Bronchial epithelial cell (primary cell): ENCODE data around the gene ADH5. TPM values are rescaled to one million over a fixed set of nuclear protein-coding genes. Genes with fewer than 3 reads are reported as not detected.

Experiments
- DNase-seq: peaks from one replicate; pipeline ENCODE4 v3.0.0-alpha.2; 2010; ENCODE audit warnings: low read depth
- FAIRE-seq: peaks from 2 replicates; lab custom pipeline; 2011; peaks lifted over from hg19 to GRCh38; lab: Jason Lieb, UNC
- H3K27me3 ChIP-seq: 2 replicates; pipeline ENCODE4 v1.5.1; 2011; ENCODE audit warnings: low read length; ENCODE audit not compliant: control insufficient read depth, insufficient read depth
- H3K36me3 ChIP-seq: 2 replicates; pipeline ENCODE4 v1.5.1; 2011; ENCODE audit warnings: low read length; ENCODE audit not compliant: control insufficient read depth, insufficient read depth
- H3K4me3 ChIP-seq: 2 replicates; pipeline ENCODE4 v1.5.1; 2011; ENCODE audit warnings: mild to moderate bottlenecking, low read depth, low read length, control low read depth
- CTCF ChIP-seq: IDR thresholded peaks from 2 replicates; pipeline ENCODE4 v1.5.1; 2011; ENCODE audit warnings: mild to moderate bottlenecking, moderate library complexity, low read length, control low read depth, inconsistent platforms; ENCODE audit not compliant: insufficient read depth, severe bottlenecking
- total RNA-seq: library from RNA; depleted of rRNA; stranded (reverse); fragments of >200 nt; gene quantifications from 2 replicates; pipeline ENCODE4 v1.2.1, GENCODE V29; 2014

Gene ADH5
- total RNA-seq, 1 donor from 2014 or later = 152 TPM

- no peak for FAIRE-seq
- Histone ChIP-seq H3K36me3 (peaks cover 29% of the 10 kb centered on the region), H3K4me3 (no peak overlapping the region), H3K27me3 (no peaks in the 10 kb centered on the region)
- no peak for TF ChIP-seq CTCF
- no peak for DNase-seq
These were observed 8.8 kb downstream of the ADH5 start for GRCh38 chr4:99079625-99080295.

- DNase-seq = no peak
- Histone ChIP-seq H3K4me3 (no peak overlapping the region), H3K27me3 (no peaks in the 10 kb centered on the region), H3K36me3 (peaks cover 28% of the 10 kb centered on the region)
- FAIRE-seq = no peak
- no peak for TF ChIP-seq CTCF
These were observed 9.5 kb downstream of the ADH5 start for GRCh38 chr4:99078931-99079624.

GRCh38 chr4:99078336-99078735 is 10.3 kb downstream of the ADH5 start:
- no peak for FAIRE-seq
- peaks cover 25% of the 10 kb centered on the region for H3K36me3 ChIP-seq
- TF ChIP-seq CTCF = no peak

DNA sequence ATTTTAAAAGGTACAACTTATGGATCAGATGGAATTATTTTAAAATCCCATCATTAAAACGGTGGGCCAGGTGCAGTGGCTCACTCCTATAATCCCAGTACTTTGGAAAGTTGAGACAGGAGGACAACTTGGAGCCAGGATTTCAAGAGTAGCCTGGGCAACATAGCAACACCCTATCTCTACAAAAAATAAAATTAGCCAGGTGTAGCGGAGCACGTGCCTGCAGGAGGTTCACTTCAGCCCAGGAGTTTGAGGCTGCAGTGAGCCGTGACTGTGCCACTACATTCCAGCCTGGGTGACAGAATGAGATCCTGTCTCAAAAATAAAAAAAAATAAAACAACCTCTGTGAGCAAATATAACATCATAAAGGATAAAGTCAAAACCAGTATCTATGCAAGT is 11.4 kb downstream of the ADH5 start:
- Histone ChIP-seq H3K4me3 (no peak overlapping the region), H3K27me3 (no peaks in the 10 kb centered on the region), H3K36me3 (peaks cover 23% of the 10 kb centered on the region)
- DNase-seq (no peak), FAIRE-seq (no peak)
- no peak for TF ChIP-seq CTCF

More at GRCh38 chr4:99078336-99078735, 10.3 kb downstream of the ADH5 start:
- Histone ChIP-seq H3K27me3 (no peaks in the 10 kb centered on the region), H3K4me3 (no peak overlapping the region)
- DNase-seq = no peak

DNA sequence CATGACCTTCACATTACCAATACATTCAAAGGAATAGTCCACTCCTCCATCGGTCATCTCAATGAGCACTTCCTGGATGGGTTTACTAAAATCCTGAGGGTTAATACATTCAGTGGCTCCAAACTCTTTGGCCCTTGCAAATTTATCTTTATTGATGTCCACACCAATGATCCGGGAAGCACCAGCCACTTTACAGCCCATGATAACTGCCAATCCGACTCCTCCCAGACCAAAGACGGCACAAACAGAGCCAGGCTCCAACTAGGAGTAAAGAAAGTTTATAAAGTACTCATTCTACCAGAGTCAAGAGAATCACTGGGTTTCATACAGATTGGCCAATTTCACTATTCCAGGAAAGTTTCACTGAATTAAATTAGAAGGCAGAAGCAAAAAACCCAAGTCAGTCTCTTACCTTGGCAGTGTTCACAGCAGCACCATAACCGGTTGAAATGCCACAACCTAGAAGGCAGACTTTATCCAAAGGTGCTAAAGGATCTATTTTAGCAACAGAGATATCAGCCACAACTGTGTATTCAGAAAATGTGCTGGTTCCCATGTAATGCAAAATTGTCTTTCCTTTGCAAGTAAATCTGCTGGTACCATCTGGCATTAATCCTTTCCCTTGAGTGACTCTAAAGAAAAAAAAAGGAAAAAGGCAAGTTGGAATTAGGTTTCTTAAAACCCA is 12.2 kb downstream of the ADH5 start:
- no peak for FAIRE-seq
- peaks cover 23% of the 10 kb centered on the region for H3K36me3 ChIP-seq

More for the DNA sequence above, 12.2 kb downstream of the ADH5 start:
- H3K4me3 ChIP-seq = no peak overlapping the region
- no peaks in the 10 kb centered on the region for H3K27me3 ChIP-seq
- TF ChIP-seq CTCF = no peak
- no peak for DNase-seq
